GM18868 (cell line): ENCODE results near the gene RNASET2.
A peak's percentile ranks its signal among the peaks of the same experiment; 100 is the strongest.

Experiments used
- ATAC-seq: cut with Tn5 transposase; IDR thresholded peaks from one replicate; pipeline ENCODE4 v1.9.1; 2021; ENCODE audit warnings: mild to moderate bottlenecking, moderate library complexity; ENCODE audit not compliant: unreplicated experiment

The RNASET2 gene

DNA sequence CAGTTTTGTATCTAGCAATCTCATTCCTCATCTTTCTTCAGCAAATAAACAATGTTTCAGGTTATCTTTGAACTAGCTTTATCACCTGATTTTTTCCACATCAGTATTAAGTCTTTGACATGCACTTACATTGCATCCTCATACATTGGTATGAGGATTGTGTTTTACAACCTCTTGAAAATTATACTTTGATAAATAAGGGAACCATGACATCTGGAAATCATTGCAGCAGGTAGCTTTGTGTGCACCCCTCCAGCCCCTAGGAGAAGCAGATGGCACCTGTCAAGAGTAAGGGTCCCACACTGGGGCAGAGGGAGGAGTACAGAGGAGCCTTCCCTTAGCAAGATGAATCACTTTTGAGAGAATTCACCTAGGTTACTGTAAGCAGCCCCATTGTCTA is 13.7 kb upstream of the RNASET2 start:
- no peak for ATAC-seq

DNA sequence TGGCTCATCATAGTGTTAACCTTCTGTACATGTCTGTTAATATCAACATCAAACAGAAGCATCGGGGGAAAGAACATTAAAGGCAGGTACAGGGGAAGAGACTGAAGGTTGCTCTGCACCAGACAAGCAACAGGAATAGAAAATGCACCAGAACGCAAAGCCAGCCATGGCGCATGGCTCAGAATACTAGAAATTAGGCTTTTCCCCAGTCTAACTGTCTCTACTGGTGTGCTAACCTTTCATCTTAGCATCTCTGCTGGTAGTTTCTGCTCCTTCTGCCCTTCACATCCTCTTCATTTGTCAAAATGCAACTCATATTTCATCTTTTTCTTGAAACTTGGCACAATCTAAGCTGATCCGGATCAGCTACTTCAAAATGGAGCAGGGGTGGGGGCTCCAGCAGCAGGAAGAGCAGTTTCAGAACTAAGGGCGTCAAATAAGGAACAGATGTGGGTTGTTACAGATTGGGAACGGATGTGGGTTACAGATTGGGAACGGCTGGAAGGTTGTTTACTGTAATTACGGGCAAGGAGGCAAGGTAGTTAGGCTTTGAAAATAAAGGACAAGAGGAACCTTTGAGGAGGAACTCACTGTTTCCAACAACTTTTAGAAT is 13.1 kb upstream of the RNASET2 start:
- ATAC-seq: no peak

DNA sequence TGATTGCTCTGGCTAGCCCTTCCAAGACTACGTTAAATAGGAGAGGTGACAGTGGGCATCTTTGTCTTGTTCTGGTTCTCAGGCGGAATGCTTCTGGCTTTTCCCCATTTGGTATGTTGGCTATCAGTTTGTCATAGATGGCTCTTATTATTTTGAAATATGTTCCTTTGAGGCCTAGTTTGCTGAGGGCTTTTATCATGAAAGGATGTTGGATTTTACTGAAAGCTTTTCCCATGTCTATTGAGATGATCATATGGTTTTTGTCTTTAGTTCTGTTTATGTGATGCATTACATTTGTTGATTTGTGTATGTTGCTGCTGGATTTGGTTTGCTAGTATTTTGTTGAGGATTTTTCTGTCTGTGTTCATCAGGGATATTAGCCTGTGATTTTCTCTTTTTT is 9.9 kb upstream of the RNASET2 start:
- ATAC-seq: no peak

DNA sequence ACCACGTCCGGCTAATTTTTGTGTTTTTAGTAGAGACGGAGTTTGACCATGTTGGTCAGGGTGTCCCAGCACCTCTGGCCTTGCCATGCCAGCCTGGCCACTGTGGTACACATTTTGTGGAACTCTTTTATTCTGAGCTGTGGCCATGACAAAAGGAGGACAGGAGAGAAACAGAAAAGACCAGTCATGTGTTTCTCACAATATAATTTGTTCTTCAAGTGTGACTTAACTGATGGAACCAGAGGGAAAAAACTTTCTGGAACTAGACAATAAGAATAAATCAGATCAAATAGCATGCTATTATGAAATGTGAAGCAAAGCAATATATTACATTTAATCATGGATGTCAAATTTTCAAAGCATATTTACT is 4.2 kb upstream of the RNASET2 start:
- ATAC-seq: no peak

DNA sequence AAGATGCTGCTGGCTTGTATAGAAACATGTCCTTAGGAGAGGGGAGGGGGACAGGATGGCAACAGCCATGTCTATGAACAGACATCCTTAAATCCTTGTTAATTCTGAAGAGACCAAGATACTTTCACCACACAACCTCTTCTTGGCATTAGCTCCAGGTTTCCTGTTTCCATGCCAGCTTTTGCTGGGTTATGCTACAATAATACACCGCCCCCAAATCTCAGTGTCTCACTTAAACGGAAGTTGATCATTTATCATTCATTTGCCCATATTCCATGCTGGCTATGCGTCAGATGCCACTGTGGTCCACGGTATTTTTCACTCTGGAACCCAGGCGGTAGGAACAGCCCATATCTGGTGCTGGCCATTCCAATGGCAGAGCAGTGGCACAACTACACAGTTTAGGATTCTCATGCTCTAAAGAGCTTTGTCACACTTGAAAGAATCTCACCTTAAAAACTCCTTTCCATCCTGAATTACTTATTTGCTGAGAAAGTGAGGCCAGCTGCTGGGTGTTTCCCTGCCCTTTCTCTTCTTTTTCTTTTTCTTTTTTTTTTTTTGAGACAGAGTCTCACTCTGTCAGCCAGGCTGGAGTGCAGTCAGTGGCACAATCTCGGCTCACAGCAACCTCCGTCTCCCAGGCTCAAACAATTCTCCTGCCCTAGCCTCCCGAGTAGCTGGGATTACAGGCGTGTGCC is 3.7 kb upstream of the RNASET2 start:
- ATAC-seq: no peak

DNA sequence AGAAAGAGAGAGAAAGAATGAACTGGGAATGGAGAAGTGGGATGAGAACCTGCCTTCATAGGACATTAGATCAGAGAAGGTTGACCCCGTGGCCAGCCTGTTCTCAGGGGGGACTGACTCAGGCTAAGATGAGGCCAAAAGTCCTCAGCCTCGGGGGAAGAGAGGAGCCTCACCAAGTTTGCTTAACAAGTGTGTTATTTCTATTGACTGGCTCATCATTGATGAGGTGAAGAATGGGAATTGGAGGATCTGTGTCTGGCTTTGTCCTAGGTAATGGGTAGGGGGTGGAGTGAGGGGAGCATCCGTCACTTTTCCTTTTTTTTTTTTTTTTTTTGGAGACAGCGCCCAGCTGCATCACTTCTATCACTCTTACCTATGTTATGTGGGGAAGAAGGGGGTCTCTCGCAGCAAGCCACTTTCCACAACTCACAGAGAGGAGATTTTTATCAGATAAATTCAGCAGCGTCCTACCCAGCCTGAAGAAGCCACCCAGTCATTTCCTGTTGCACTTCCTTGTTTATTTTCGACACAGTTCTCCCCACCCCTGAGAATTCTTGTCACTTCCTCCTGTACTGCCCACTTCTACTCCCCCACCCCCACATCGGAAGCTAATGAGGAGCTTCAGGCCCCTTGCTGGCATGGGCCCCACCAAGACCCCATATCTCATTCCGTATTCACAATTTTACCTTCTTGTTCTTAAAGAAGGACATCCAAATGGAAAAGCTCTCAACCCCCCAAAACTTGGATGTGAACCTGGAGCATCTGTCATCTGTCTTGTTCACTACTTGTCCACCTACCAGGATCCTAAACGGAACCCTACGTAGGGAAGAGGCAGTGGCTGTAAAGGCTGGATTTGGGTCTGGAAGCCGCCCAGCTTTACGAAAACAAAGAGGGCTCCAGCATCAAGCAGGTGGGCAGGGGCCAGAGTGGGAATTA is 2.8 kb upstream of the RNASET2 start:
- peak; percentile 26 for ATAC-seq

DNA sequence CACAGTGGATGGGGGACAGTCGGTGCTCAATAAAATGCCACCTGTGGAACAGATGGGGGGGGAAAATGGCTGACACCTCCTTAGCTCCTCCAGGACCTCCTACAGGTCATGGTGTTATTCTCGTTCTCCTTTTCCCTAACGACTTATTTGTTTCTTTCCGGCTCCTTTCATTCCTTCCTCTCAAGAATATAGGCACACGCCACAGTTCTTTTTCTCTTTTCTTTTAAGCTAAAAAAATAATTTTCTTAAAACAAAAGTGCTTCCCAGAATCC is 1.4 kb upstream of the RNASET2 start:
- ATAC-seq: no peak

DNA sequence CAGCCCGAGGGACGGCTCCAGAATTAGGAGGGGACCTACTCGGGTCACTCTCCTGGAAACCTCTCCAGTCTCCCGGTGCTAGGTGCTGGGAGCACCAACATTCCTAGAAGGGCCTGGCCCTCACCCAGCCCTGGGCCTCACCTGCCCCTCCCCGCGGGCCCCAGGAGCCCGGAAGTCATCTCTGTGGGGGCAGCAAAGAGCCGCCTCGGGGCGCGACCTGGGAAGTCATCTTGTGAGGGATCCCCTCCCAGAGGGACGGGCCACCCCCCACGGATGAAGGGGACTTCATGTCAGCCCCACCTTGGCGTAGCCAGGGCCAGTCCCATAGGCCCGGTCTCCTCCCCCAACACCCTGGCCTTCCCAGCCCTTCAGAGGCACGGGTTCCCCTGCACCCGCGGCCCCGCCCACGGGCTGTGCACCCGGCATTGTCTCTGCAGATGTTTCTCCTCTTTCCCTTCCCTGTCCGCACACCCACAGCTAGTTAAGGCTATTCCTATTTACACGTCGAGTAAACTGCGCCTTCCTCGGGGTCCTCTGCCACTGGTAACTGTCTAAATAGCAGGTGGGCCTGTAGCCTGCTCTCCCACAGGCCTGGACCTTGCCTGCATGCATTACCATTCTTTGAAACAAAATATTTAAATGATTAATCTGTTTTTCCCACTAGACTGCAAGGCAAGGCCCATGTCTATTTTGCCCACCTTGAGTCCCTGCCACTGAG is 896 bp upstream of the RNASET2 start:
- ATAC-seq: peak; percentile 35

DNA sequence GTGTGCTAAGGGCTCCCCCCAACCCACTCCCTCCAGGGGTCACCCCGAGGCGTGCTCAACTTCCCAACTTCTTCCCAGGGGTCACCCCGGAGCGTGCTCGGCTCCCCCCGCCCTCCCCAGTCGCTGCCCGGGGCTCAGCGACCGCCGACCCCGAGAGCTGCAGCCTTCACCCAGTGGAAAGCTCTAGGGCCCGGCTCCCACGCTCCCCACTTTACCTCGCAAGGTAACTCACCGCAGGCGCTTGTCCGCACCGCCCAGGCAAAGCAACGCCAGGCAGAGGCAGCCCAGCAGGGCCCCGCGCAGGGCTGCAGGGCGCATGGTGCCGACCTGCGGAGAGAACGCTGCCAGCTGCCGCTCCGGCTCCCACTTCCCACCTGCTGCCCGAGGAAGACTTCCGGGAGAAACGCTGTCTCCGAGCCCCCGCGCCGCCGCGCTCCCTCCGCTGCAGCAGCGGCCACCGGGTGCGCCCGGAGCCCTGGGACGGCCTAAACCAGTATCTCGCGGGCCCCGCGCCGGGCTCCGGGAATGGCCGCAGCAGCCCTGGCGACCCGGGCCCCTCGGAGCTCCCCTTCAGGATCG is 396 bp downstream of the RNASET2 start:
- peak; percentile 0 for ATAC-seq

DNA sequence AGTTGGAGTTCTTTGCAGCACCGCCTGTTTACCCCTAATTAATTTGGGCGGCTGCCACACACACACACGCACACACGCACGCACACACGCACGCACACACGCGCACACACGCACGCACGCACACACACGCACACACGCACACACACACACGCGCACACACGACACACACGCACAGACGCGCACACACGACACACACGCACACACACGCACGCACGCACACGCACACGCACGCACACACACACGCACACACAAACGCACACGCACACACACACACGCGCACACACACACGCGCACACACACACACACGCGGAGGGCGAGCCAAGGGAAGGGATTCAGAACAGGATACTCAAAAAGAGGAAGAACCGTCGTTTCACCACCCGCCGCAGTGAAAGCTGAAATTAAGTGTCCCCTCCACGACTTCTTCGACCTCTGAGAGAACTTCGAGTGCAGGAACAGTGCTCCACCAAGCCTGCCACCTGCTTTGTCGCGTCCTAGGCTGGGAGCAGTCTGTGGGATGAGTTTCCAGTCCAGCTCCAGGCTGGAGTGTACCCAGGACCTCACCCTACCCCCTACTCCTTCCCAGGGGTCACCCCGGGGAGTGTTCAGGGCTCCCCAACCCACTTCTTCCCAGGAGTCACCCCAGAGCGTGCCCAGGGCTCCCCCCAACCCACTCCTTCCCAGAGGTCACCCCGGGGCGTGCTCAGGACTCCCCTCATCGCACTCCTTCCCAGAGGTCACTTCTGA is 1.1 kb downstream of the RNASET2 start:
- ATAC-seq: no peak

DNA sequence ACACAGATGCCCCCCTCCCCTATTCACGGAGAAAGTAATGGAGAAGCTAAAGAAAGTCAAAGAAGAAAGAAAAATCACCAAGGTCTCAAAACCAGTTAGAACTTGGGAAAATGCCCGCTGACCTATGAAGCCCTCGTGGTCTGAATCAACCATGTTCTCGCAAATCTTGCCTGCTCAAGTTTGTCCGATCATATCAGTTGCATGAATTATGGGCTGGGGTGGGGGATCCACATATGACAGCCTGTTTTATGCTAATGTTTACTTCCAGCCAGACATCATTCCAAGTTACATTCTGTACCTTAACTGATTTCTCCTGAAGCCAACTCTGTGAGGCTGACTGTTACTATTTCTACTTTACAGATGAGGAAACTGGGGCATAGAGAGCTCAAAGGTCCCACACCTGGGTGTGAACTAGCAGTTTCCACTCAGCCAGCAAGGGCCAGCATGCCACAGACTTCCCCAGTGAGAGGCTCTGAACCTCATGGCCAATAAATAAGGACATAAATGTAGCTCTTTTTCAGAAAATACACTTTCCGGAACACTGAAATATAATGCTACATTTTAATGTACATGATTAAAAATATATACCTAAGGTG is 2.1 kb downstream of the RNASET2 start:
- ATAC-seq: no peak

DNA sequence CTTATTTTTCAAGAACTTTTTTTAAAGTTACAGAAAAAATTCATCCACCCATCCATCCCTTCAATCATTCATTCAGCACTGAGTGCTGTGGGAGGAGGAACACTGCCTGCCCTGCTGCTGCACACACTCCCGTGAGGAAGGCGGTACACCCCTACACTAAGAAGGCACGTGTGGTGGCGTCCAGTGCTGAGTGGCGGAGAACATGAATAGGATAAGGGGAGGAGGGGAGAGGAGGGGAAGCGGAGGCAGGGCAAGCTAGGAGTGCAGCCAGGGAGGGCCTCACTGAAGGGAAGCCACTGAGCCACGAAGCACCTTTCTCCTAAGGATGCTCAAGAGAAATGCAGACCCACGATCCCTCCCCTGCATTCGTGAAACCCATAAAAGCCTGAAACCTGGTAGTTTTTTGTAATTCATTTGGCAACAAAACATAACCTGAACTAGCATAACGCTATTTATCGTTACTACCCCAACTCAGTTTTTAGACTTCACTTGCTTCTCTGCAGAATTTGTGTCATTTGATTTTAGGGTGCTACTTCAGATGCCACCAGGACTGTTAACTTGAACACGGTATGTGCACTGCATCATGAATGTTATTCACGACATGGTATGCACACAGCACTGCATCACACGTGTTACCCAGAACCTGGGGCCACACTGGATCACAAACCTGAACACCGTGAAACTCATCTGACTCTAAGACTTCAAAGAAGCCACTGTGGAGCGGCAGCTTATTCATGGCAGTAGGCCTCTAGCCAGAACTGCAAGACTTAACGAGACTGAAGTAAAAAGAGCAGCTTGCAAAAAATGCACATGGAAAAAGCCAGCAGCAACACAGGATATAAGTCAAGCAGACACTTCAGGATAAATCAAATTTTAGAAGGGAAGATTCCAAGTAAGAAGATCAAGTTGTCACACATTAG is 3.5 kb downstream of the RNASET2 start:
- no peak for ATAC-seq

DNA sequence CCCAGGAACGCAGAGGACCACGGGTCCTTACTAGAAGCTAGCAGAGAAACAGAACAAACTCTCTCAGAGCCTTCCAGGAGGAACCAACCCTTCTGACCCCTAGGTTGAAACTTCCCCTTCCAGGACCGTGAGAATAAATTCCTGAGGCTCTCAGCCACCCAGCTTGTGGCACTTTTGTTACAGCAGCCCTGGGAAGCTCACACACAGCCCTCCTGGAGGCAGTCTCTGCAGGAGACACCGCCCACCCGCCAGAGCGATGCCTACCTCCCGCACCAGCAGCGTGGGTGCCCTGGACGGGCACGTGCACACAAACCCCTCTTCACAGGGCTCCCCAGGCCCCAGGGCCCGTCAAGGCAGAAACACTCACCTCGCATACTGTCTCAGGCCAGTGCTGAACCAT is 4.2 kb downstream of the RNASET2 start:
- ATAC-seq: no peak

DNA sequence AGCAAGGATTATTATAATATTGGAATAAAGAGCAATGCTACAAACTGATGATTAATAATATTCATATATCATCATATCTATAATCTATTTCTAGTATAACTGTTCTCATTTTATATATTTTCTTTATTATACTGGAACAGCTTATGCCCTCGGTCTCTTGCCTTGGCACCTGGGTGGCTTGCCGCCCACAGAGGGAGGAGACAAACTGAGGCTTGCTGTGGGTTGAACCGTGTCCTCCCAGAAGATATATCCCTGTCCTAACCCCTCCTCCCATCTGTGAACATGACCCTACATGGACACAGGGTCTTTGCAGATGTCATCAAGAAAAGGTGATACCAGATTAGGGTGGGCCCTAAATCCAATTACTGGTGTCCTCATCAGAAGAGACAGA is 4.7 kb downstream of the RNASET2 start:
- ATAC-seq: no peak

DNA sequence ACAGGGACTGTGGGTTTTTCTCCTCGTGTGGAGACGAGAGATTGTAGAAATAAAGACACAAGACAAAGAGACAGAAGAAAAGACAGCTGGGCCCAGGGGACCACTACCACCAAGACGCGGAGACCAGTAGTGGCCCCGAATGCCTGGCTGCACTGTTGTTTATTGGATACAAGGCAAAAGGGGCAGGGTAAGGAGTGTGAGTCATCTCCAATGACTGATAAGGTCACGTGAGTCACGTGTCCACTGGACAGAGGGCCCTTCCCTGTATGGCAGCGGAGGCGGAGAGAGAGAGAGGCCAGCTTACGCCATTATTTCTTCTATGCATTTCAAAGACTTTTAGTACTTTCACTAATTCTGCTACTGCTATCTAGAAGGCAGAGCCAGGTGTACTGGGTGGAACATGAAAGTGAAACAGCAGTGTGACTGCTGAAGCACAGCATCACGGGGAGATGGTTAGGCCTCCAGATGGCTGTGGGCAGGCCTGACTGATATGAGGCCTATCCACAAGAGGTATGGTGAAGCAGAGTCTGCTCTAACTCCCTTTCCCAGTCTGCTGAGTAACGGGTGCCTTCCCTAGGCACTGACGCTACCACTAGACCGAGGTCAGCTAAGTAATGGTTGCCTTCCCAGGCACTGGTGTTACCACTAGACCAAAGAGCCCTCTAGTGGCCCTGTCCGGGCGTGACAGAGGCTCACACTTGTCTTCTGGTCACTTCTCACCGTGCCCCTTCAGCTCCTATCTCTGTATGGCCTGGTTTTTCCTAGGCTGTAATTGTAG is 5.3 kb downstream of the RNASET2 start:
- ATAC-seq: peak; percentile 89

DNA sequence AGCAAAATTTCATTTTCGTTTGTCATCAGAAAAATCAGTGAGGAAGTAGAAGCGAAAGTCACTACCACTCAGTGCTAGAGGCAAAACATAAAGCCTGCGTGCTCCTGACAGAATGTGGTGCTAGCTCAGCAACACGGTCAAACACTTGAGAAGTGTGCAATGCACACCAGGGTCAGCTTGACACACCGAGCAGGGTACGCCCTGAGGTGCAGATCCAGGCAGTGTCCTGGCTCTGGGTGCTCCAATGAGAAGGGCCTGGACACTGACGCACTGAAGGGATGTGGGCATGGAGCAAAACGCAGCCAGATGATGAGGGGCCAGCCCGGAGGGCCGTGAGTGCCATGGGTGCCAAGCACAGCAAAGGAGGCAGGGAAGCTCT is 5.9 kb downstream of the RNASET2 start:
- peak; percentile 42 for ATAC-seq

DNA sequence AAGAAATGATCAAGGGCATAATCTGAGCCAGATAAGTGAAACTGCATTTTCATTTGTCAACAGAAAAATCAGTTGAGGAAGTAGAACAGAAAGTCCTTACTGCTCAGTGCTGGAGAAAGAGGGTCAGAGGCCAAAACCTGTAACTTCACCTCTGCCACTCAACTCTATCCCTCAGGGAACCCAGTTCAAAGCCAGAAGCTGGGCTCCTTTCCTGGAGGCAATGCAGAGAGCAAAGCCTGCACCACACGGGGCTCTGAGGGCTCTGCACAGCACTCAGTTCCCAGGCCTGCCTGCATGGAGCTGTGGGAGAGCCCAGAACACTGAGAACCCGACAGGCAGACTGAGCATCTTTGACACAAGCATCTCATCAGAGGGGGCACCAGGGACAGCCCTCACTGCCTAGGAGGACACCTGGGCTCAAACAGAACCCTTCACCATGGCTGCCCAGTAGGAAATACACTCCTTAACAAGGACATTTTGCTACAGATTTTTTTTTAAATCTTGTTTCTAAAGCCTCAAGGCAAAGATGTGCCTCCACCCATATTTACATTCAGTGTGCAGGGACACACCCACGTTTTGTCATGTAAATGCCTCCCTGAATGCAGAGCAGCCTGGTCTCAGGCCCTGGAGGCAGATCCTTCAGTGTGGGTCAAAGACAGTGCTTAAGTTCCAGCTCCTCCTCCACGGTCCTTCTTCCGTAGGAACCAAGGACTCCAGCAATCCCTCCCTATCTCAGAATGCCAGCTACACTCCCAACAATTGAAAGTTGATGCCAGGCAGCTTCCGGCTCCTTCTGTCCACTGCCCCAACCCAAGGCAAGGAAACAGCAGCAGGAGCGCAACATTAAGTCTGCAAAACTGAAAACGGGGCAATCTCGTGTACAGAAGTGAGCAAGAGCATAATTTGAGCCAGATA is 6.6 kb downstream of the RNASET2 start:
- peak; percentile 2 for ATAC-seq
